DMS53 treated with DMSO at 0.1 percent for 48 hours (cell line): ENCODE results near the gene SAFB.
"Not testable (repeated sequence)": the region's sequence is repeated elsewhere in the genome, so short reads cannot be mapped to it uniquely, and the experiment has no call there.

Experiments
- DNase-seq: peaks from one replicate; lab custom pipeline; 2025; ENCODE audit not compliant: unreplicated experiment; lab: John Stamatoyannopoulos, UW

The SAFB gene

GRCh38 chr19:5696196-5697021 lies 73.5 kb downstream of the SAFB start:
- DNase-seq, result no peak

- no peak for DNase-seq
Measured at GRCh38 chr19:5697022-5697889, 74.4 kb downstream of the SAFB start.

- DNase-seq, result no peak
Measured at GRCh38 chr19:5697890-5698634, 75.2 kb downstream of the SAFB start.

- DNase-seq, result no peak
Measured at GRCh38 chr19:5698635-5699422, 75.9 kb downstream of the SAFB start.

GRCh38 chr19:5700455-5701092 lies 77.7 kb downstream of the SAFB start:
- no peak for DNase-seq

- DNase-seq, result not testable (repeated sequence)
Measured at GRCh38 chr19:5702053-5702410, 79.1 kb downstream of the SAFB start.

GRCh38 chr19:5703819-5704818 lies 81.2 kb downstream of the SAFB start:
- no peak for DNase-seq

GRCh38 chr19:5705552-5705951 lies 82.7 kb downstream of the SAFB start:
- DNase-seq, result no peak

- DNase-seq, result no peak
Measured at GRCh38 chr19:5706876-5707573, 84.1 kb downstream of the SAFB start.

GRCh38 chr19:5707576-5708575 lies 85.0 kb downstream of the SAFB start:
- DNase-seq, result no peak

- DNase-seq, result no peak
Measured at GRCh38 chr19:5711025-5711424, 88.1 kb downstream of the SAFB start.

- DNase-seq, result no peak
Measured at GRCh38 chr19:5711713-5712161, 88.9 kb downstream of the SAFB start.

GRCh38 chr19:5713228-5713627 lies 90.3 kb downstream of the SAFB start:
- no peak for DNase-seq

- DNase-seq, result no peak
Measured at GRCh38 chr19:5714816-5715215, 91.9 kb downstream of the SAFB start.

GRCh38 chr19:5717215-5717935 lies 94.5 kb downstream of the SAFB start:
- no peak for DNase-seq
